SK-N-SH treated with all-trans-retinoic acid at 6 μM for 48 hours (cell line): Measurements from ENCODE around the gene STAB2.

Experiments
- ATAC-seq: fragments of 200-7000 bp; cut with Tn5 transposase; 3 replicates; pipeline ENCODE4 v1.9.1; 2020; ENCODE audit warnings: mild to moderate bottlenecking, moderate library complexity
- CSDC2 ChIP-seq: fragments of 250-450 bp; sonication (Bioruptor Pico); IDR thresholded peaks from 2 replicates; pipeline ENCODE4 v1.5.0; 2020; ENCODE audit warnings: mild to moderate bottlenecking, moderate library complexity
- CSRNP3 ChIP-seq: fragments of 250-450 bp; sonication (Bioruptor Pico); IDR thresholded peaks from 2 replicates; pipeline ENCODE4 v1.5.1; 2021; ENCODE audit warnings: mild to moderate bottlenecking, moderate library complexity
- ESRRG ChIP-seq: fragments of 250-450 bp; sonication (Bioruptor Pico); IDR thresholded peaks from 2 replicates; pipeline ENCODE4 v1.6.1; 2021; ENCODE audit warnings: mild to moderate bottlenecking
- GLIS3 ChIP-seq: fragments of 250-450 bp; sonication (Bioruptor Pico); IDR thresholded peaks from 2 replicates; pipeline ENCODE4 v1.5.0; 2020; ENCODE audit warnings: mild to moderate bottlenecking, moderate library complexity
- ISL1 ChIP-seq: fragments of 250-450 bp; sonication (Bioruptor Pico); IDR thresholded peaks from 2 replicates; pipeline ENCODE4 v2.1.2; 2022; ENCODE audit warnings: mild to moderate bottlenecking, moderate library complexity
- OSR1 ChIP-seq: fragments of 250-450 bp; sonication (Bioruptor Pico); IDR thresholded peaks from 2 replicates; pipeline ENCODE4 v1.8.0; 2022; ENCODE audit warnings: moderate library complexity, mild to moderate bottlenecking, inconsistent platforms
- PPARA ChIP-seq: fragments of 250-450 bp; sonication (Bioruptor Pico); IDR thresholded peaks from 2 replicates; pipeline ENCODE4 v1.5.0; 2020; ENCODE audit warnings: mild to moderate bottlenecking, borderline replicate concordance
- RARB ChIP-seq: fragments of 250-450 bp; sonication (Bioruptor Pico); IDR thresholded peaks from 2 replicates; pipeline ENCODE4 v1.8.0; 2021; ENCODE audit warnings: mild to moderate bottlenecking, moderate library complexity
- SNAI2 ChIP-seq: fragments of 250-450 bp; sonication (Bioruptor Pico); IDR thresholded peaks from 2 replicates; pipeline ENCODE4 v1.5.0; 2020; ENCODE audit warnings: mild to moderate bottlenecking, moderate library complexity
- TOX ChIP-seq: fragments of 250-450 bp; sonication (Bioruptor Pico); IDR thresholded peaks from 2 replicates; pipeline ENCODE4 v1.8.0; 2021; ENCODE audit warnings: mild to moderate bottlenecking, moderate library complexity, borderline replicate concordance
- ZC3H10 ChIP-seq: fragments of 250-450 bp; sonication (Bioruptor Pico); IDR thresholded peaks from 2 replicates; pipeline ENCODE4 v1.5.1; 2021; ENCODE audit warnings: mild to moderate bottlenecking, moderate library complexity
- ZFP3 ChIP-seq: fragments of 250-450 bp; sonication (Bioruptor Pico); IDR thresholded peaks from 2 replicates; pipeline ENCODE4 v1.5.0; 2020; ENCODE audit warnings: mild to moderate bottlenecking, moderate library complexity
- ZFP30 ChIP-seq: fragments of 450-650 bp; formaldehyde crosslinking; IDR thresholded peaks from 2 replicates; pipeline ENCODE4 v1.5.0; 2022; ENCODE audit warnings: mild to moderate bottlenecking, moderate library complexity
- ZNF565 ChIP-seq: fragments of 450-650 bp; formaldehyde crosslinking; conservative IDR thresholded peaks from 2 replicates; pipeline ENCODE4 v1.5.0; 2020; ENCODE audit warnings: low read depth, mild to moderate bottlenecking, moderate library complexity
- ZNF70 ChIP-seq: fragments of 450-650 bp; formaldehyde crosslinking; IDR thresholded peaks from 2 replicates; pipeline ENCODE4 v1.5.0; 2020; ENCODE audit warnings: mild to moderate bottlenecking, moderate library complexity
- ZNF8 ChIP-seq: fragments of 450-650 bp; formaldehyde crosslinking; IDR thresholded peaks from 2 replicates; pipeline ENCODE4 v1.5.0; 2020; ENCODE audit warnings: mild to moderate bottlenecking, moderate library complexity
- TF ChIP-seq, protein P1 (sequence below): fragments of 250-450 bp; sonication (Bioruptor Pico); IDR thresholded peaks from 2 replicates; pipeline ENCODE4 v1.8.0; 2021; ENCODE audit warnings: low read depth, mild to moderate bottlenecking, moderate library complexity, borderline replicate concordance
- TF ChIP-seq, protein P2 (sequence below): fragments of 250-450 bp; sonication (Bioruptor Pico); IDR thresholded peaks from 2 replicates; pipeline ENCODE4 v1.5.1; 2020; ENCODE audit warnings: low read depth, mild to moderate bottlenecking, moderate library complexity
- TF ChIP-seq, protein P3 (sequence below): fragments of 250-450 bp; sonication (Bioruptor Pico); IDR thresholded peaks from 2 replicates; pipeline ENCODE4 v1.8.0; 2020; ENCODE audit warnings: mild to moderate bottlenecking, moderate library complexity, borderline replicate concordance
- TF ChIP-seq, protein P4 (sequence below): fragments of 250-450 bp; sonication (Bioruptor Pico); IDR thresholded peaks from 2 replicates; pipeline ENCODE4 v1.5.0; 2020; ENCODE audit warnings: mild to moderate bottlenecking, moderate library complexity

STAB2 gene

DNA sequence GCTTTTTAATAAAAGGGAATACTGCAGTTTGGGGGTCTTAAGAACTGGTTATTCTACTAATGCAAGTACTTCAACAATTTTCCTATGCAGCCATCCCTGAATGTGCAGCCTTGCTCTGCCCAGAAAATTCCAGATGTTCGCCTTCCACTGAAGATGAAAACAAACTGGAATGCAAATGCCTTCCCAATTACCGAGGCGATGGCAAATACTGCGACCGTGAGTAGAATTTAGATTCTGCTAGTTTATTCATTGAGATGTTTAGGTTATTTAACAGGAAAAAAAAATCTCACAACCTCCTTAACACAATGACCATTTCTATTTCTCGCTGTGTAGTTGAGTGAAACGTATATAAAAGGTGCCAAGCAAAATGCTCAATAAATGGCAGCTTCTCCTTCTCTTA lies 49.9 kb downstream of the STAB2 start (continued):
- TF ChIP-seq, protein P1, sequence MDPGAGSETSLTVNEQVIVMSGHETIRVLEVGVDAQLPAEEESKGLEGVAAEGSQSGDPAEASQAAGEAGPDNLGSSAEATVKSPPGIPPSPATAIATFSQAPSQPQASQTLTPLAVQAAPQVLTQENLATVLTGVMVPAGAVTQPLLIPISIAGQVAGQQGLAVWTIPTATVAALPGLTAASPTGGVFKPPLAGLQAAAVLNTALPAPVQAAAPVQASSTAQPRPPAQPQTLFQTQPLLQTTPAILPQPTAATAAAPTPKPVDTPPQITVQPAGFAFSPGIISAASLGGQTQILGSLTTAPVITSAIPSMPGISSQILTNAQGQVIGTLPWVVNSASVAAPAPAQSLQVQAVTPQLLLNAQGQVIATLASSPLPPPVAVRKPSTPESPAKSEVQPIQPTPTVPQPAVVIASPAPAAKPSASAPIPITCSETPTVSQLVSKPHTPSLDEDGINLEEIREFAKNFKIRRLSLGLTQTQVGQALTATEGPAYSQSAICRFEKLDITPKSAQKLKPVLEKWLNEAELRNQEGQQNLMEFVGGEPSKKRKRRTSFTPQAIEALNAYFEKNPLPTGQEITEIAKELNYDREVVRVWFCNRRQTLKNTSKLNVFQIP, result no peak
- no peak for TF ChIP-seq PPARA (CRISPR knock-in tag)
- no peak for TF ChIP-seq ZNF8 (CRISPR knock-in tag)
- TF ChIP-seq, all 23 proteins: peak for 0

- TF ChIP-seq, protein P2, sequence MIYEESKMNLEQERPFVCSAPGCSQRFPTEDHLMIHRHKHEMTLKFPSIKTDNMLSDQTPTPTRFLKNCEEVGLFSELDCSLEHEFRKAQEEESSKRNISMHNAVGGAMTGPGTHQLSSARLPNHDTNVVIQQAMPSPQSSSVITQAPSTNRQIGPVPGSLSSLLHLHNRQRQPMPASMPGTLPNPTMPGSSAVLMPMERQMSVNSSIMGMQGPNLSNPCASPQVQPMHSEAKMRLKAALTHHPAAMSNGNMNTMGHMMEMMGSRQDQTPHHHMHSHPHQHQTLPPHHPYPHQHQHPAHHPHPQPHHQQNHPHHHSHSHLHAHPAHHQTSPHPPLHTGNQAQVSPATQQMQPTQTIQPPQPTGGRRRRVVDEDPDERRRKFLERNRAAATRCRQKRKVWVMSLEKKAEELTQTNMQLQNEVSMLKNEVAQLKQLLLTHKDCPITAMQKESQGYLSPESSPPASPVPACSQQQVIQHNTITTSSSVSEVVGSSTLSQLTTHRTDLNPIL (CRISPR knock-in tag), result no peak
- no peak for TF ChIP-seq GLIS3
- TF ChIP-seq OSR1 (CRISPR knock-in tag), result no peak
- TF ChIP-seq ZNF565 (CRISPR knock-in tag), result no peak
- TF ChIP-seq PPARA (CRISPR knock-in tag), result no peak
- no peak for TF ChIP-seq RARB (CRISPR knock-in tag)
- TF ChIP-seq, protein P3, sequence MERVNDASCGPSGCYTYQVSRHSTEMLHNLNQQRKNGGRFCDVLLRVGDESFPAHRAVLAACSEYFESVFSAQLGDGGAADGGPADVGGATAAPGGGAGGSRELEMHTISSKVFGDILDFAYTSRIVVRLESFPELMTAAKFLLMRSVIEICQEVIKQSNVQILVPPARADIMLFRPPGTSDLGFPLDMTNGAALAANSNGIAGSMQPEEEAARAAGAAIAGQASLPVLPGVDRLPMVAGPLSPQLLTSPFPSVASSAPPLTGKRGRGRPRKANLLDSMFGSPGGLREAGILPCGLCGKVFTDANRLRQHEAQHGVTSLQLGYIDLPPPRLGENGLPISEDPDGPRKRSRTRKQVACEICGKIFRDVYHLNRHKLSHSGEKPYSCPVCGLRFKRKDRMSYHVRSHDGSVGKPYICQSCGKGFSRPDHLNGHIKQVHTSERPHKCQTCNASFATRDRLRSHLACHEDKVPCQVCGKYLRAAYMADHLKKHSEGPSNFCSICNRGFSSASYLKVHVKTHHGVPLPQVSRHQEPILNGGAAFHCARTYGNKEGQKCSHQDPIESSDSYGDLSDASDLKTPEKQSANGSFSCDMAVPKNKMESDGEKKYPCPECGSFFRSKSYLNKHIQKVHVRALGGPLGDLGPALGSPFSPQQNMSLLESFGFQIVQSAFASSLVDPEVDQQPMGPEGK (CRISPR knock-in tag), result no peak
- no peak for TF ChIP-seq ZFP3 (CRISPR knock-in tag)
- TF ChIP-seq ZNF70 (CRISPR knock-in tag), result no peak
- no peak for TF ChIP-seq CSRNP3 (CRISPR knock-in tag)
- no peak for TF ChIP-seq SNAI2 (CRISPR knock-in tag)
- TF ChIP-seq, protein P4, sequence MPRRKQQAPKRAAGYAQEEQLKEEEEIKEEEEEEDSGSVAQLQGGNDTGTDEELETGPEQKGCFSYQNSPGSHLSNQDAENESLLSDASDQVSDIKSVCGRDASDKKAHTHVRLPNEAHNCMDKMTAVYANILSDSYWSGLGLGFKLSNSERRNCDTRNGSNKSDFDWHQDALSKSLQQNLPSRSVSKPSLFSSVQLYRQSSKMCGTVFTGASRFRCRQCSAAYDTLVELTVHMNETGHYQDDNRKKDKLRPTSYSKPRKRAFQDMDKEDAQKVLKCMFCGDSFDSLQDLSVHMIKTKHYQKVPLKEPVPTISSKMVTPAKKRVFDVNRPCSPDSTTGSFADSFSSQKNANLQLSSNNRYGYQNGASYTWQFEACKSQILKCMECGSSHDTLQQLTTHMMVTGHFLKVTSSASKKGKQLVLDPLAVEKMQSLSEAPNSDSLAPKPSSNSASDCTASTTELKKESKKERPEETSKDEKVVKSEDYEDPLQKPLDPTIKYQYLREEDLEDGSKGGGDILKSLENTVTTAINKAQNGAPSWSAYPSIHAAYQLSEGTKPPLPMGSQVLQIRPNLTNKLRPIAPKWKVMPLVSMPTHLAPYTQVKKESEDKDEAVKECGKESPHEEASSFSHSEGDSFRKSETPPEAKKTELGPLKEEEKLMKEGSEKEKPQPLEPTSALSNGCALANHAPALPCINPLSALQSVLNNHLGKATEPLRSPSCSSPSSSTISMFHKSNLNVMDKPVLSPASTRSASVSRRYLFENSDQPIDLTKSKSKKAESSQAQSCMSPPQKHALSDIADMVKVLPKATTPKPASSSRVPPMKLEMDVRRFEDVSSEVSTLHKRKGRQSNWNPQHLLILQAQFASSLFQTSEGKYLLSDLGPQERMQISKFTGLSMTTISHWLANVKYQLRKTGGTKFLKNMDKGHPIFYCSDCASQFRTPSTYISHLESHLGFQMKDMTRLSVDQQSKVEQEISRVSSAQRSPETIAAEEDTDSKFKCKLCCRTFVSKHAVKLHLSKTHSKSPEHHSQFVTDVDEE (CRISPR knock-in tag), result no peak
- no peak for TF ChIP-seq CSDC2
- TF ChIP-seq ZC3H10 (CRISPR knock-in tag), result no peak
- TF ChIP-seq ISL1 (CRISPR knock-in tag), result no peak
- no peak for TF ChIP-seq TOX (CRISPR knock-in tag)
- no peak for TF ChIP-seq ZFP30 (CRISPR knock-in tag)
- TF ChIP-seq, all 23 proteins: peak for 0
- no peak for ATAC-seq
Observed at GRCh38 chr12:103637429-103637828, 50.4 kb downstream of the STAB2 start.

DNA sequence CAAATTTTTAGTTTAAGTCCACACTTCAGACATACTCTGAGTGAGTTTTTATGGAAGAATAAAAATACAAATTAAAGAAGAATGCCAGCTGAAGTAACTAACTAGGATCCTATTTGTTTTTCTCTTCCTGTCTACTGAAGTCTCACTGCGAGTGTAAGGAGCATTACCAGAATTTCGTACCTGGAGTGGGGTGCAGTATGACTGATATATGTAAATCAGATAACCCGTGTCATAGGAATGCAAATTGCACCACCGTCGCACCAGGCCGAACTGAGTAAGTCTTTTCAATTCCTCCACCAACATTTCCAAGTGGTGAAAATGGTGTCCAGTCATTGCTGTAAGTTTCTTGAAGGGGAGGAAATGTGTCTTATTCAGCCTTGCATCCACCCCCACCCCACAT lies 52.9 kb downstream of the STAB2 start:
- ATAC-seq, result no peak
- TF ChIP-seq, protein P3 (CRISPR knock-in tag), result no peak
- TF ChIP-seq CSDC2 (no peak), ZFP30 (CRISPR knock-in tag) (no peak), ZNF8 (CRISPR knock-in tag) (no peak), SNAI2 (CRISPR knock-in tag) (no peak), PPARA (CRISPR knock-in tag) (no peak), ESRRG (CRISPR knock-in tag) (no peak)
- TF ChIP-seq, protein P4 (CRISPR knock-in tag), result no peak
- TF ChIP-seq, all 23 proteins: peak for 0
